HL-60 (cell line): ENCODE data around the gene TUBGCP2.

ENCODE experiments used
- DNase-seq, 2 experiments: peaks; one replicate each; pipeline ENCODE4 v3.0.0-alpha.2; 2010 to 2020; ENCODE audit warnings: low read depth in 1 of 2, low spot score in 1 of 2
- H3K27ac ChIP-seq: fragments of 250-450 bp; sonication (Bioruptor Pico); replicated peaks from 2 replicates; pipeline ENCODE4 v1.5.1; 2020; ENCODE audit warnings: mild to moderate bottlenecking, moderate library complexity
- H3K27me3 ChIP-seq: fragments of 250-450 bp; sonication (Bioruptor Pico); 2 replicates; pipeline ENCODE4 v1.5.1; 2021; ENCODE audit warnings: mild to moderate bottlenecking, moderate library complexity; ENCODE audit not compliant: insufficient read depth, poor library complexity, severe bottlenecking
- H3K4me3 ChIP-seq: replicated peaks from 2 replicates; pipeline ENCODE4 v1.5.1; 2011; ENCODE audit warnings: mild to moderate bottlenecking, control low read depth, low read length; ENCODE audit not compliant: insufficient read depth
- CTCF ChIP-seq: IDR thresholded peaks from one replicate; pipeline ENCODE4 v1.5.1; 2011; ENCODE audit warnings: low read length, control low read depth, inconsistent platforms; ENCODE audit not compliant: insufficient read depth
- GABPA ChIP-seq: IDR thresholded peaks from 2 replicates; pipeline ENCODE4 v1.6.1; 2012; ENCODE audit warnings: low read depth
- POLR2AphosphoS5 ChIP-seq: IDR thresholded peaks from 2 replicates; pipeline ENCODE4 v1.6.1; 2012; ENCODE audit warnings: low read depth
- REST ChIP-seq: IDR thresholded peaks from 2 replicates; pipeline ENCODE4 v1.6.1; 2012; ENCODE audit warnings: low read depth; ENCODE audit not compliant: insufficient replicate concordance
- SPI1 ChIP-seq: IDR thresholded peaks from 2 replicates; pipeline ENCODE4 v1.6.1; 2012; ENCODE audit warnings: low read depth, mild to moderate bottlenecking, borderline replicate concordance

The TUBGCP2 gene

DNA sequence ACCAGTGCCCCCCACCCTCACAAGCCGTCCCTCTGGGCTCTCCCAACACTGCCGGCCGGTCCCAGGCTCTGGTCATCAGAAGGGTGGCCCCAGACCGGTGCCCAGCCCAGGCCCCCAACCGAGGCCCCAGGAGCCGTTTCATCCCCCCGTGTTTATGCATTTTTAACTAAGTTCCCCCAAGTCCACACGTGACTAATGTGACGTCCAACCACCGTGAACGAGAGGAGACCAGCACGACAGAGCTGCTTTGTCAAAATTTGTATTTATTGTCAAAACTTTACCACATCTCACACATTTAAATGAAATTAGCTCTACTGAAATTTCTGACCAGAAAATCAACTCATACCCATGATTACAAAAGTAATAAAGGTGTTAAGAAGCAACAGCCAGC lies 62.4 kb downstream of the TUBGCP2 start:
- Histone ChIP-seq H3K27ac (no peak overlapping the region), H3K27me3 (peaks cover 15% of the 10 kb centered on the region), H3K4me3 (no peak overlapping the region)
- DNase-seq: no peak
- TF ChIP-seq REST: no peak
- TF ChIP-seq SPI1: no peak
- no peak for TF ChIP-seq CTCF
- no peak for TF ChIP-seq POLR2AphosphoS5
- TF ChIP-seq GABPA: no peak

GRCh38 chr10:133245439-133246235 lies 63.0 kb downstream of the TUBGCP2 start:
- H3K27ac ChIP-seq: no peak overlapping the region
- no peak overlapping the region for H3K4me3 ChIP-seq
- H3K27me3 ChIP-seq: peaks cover 16% of the 10 kb centered on the region
- DNase-seq: no peak
- TF ChIP-seq SPI1 (no peak), GABPA (no peak), CTCF (no peak), REST (no peak), POLR2AphosphoS5 (no peak)

- DNase-seq: no peak
- Histone ChIP-seq H3K27me3 (peaks cover 22% of the 10 kb centered on the region), H3K4me3 (no peak overlapping the region), H3K27ac (no peak overlapping the region)
- no peak for TF ChIP-seq SPI1
- no peak for TF ChIP-seq REST
- no peak for TF ChIP-seq POLR2AphosphoS5
- TF ChIP-seq GABPA: no peak
- no peak for TF ChIP-seq CTCF
Measured at GRCh38 chr10:133243593-133243992, 65.1 kb downstream of the TUBGCP2 start.
